Mesenteric fat pad (tissue), 1 donor: ENCODE measurements around the gene THEM4. TPM values are rescaled to one million over a fixed set of nuclear protein-coding genes. Genes with fewer than 3 reads are reported as not detected.

Source experiments
- DNase-seq: peaks from one replicate; pipeline ENCODE4 v3.0.0-alpha.2; 2020; ENCODE audit warnings: low spot score
- long read RNA-seq: library from polyadenylated mRNA; unstranded; transcript quantifications from one replicate; pipeline ENCODE4 v2.0.0, GENCODE V29; 2020
- total RNA-seq: library from RNA; stranded (reverse); fragmentation: NEBNext Ultra II Directional; extraction: Animal tissue kit (Norgen Biotek cat#: 25700); gene quantifications from one replicate; pipeline ENCODE4 v1.2.1, GENCODE V29; 2021
- donor health status: DM: yes; HTN: yes; CAD: no.

Gene THEM4
- total RNA-seq: 14.8 TPM
- long read RNA-seq, transcript THEM4-201 (6 exons, 2,377 nt): major isoform, 42 of 62 reads
- long read RNA-seq, transcript THEM4-202 (7 exons, 1,832 nt): minor isoform, 10 of 62 reads
- long read RNA-seq, partial matches to known transcripts: 2 of 62 reads
- long read RNA-seq, other reads (novel, unspliced or antisense): 7 of 62 reads

DNA sequence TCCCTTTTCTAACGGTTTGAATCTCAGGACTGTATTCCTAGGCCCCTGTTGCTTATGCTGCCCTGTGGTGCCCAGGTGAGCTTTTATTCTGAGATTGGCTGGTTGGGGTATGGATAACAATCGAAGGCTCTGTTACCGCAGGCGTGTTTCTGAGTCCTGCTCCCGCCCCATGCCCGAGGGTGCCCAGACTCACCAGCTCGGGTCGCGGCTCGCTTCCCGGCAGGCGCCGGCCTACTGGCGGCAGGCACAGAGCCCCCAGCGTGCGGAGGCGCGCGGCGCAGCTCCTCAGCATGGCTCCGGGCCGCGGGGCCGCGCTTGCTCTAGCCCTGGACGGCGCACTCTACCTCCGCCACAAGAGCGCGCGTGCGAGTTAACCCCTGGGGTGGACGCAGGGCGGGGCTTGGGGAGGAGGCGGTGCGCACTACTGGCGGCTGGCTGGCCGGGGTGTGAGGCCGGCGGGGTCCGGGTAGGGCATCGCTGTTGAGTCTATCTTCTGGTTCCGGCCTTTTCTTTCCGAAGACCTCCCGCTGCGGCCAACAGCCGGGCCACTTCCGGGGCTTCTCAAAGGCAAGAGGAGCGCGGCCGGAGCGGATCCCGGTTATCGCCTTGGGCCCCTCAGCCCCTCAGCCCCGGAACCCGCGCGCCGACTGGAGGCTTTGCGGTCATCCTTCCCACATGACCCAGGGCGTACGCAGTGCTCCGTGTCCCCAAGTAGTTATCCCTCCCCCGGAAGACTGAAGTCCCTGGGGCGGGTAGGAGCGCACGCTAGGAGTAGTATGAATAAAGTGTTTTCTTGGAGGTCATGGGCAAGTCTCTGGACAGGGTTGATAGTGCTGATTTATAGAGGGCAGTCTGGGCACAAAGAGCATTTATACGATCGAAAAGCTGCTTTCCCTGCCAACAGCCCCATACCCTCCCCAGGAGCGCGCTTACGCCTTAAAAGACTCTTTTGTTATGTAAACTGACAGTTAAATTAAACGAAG, at the start of gene THEM4:
Gene THEM4 (minus strand): TSS at position 345 of the 983 bp plus-strand sequence. CDS start 53 bp downstream, at position 292.
- DNase-seq: peak; percentile 99

DNA sequence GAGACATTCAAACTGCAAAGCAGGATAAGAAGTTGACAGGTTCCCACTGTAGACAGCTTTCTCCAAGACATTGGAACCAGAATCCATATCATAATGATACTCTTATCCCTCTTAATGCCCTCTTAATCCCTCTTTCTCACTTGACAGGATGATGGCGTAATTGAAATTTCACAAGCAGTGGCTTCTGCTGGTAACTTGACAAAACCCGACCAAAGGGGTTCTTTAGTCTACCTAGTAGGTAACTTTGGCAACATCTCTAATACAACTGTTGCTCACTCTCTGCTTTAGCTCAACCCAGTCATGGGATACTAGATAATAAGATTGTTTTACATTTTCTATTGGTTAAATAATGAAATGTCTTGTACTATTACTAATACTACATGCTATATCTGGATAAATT, 49.6 kb upstream of the THEM4 start:
- DNase-seq: no peak

DNA sequence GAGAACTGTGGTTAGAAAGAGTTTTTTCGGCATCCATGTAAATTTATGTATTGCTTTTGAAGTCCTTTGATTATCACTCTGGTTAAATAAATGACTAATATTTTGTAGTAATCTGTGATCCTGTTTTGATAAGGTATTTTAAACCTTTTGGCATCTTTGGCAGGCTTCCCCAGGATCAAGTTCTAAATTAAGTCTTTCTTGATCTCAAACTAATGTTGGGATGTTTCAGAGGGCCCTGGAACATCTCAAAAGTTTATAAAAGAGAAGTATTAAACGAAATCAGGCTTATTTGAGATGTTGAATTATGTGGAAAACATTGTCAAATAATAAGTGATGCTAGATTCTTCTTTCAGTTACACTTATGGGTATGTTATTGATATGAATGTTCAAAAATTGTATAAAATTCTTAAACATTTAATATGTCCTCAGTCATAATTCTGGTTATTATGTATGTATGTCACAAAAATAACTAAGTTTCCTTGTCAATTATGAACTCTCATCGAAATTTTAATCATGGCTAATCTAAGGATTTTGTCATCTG, 47.7 kb upstream of the THEM4 start:
- no peak for DNase-seq

DNA sequence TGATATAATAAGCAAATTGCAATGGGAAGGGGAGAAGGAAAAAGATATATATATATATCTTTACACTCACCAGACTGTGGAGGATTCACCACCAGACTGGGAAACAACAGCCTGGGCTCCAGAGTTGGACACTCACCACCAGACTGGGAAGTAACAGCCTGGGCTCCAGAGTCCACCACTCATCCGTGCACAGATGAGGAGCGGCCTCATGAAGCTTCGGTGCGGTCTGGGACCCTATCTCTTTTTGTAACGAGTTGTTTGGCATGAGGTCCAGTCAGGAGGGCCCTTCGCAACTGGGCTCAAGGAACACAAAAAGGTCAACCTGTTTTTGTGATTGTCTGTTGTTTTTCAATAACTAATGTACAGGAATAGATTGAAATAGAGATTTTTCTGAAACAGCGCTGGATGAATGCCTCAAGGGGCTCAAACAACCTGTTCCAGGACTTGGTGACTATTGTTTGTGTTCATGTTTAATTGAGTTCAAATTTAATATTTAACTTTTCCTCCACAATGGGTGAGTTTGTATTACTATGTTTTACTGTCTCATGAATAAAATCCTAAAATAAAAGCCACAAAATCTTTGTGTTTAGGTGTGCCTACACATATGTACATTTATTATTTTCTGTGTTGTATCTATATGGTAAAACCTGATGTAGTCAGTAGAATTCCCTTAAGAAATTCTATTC, 44.2 kb upstream of the THEM4 start:
- no peak for DNase-seq

DNA sequence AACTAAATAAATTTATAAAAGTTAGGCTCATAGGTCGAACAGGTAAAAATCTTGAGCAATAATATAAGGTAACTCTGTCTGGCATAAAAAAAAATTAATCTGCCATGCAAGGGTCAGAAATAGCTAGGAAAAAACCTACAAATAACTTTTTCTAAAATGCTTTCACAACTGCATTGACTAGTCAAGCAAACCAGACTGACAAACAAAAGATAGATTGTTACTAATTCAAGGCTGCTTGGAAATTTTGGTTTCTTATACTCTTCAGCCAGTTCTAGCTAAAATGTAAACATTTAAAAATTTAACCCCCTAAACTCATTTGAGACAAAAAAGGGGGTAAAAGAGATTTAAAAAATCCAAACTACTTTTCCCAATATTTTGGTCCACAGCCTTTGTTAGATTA, 43.5 kb upstream of the THEM4 start:
- no peak for DNase-seq

DNA sequence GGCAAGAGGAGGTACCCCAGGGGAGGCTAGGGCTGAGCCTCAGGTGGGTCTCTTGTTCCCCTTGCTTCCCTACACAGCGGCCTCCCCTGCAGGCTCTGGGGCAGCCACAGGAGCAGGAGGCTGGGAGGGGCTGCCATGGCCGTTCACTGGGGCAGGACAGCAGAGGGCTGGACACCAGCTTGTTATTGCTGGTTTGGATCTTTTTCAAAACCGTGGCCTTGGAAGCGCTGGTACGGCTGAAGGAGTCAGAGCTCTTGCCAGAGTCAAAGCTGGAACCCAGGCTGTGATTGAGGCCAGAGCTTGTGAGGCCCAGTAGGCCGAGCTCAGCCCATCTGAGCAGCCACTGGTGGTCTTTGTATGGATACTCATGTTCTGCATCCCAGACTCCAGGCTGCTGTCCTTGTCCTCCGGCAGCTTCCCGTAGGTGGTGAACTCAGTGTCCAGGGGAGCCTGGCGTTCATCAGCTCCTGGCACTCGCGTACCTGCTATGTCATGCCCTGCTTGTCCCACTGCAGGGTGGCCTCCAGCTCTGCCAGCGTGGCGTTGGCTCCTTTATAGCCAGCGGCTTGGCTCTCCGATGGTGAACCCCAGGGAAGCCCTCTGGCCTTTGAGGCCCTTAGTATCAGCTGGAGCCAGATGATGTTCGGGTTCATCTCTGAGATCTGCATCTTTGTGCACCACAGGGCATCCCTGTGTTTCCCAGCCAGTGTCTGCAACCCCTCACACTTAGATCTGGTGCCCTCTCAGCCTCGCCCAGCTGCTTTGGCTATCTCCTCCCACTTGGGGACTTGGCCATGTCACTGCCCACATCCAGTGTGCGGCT, 40.3 kb upstream of the THEM4 start:
- DNase-seq: no peak

DNA sequence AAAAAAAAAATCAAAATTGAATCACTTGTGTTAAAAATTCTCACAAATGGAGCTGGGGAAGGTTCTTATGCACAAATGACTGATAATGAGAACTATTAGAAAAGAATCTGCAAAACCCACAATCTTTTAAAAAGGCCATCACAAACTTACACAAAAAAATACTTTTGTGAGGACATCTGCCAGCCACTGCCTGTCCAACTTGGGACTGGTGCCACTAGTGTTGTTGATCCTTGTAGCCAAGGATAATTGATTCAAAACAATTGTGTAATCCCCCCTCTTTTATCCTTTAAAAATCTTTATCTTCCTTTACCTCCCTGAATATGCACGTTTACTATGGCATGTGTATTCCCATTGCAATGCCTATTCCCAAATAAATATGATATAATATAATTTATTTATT, 39.2 kb upstream of the THEM4 start:
- no peak for DNase-seq

DNA sequence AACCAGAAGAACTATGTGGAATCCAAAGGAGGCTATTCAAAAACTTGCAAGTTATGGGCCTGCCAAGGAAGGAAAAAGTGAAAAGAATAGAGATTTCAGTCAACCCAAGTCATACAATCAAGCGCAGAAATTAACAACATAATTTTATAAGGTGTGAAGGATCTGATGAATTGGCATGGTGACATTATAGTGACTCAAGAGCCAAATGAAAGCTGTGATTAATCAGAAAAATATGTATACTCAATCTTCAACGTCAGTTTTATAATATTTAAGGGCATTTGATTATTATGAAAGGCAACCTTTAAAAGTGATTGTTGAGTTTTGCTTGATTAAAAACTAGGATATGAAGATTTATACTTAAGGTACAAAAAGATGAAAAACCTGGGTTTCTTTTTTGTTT, 37.8 kb upstream of the THEM4 start:
- DNase-seq: no peak

DNA sequence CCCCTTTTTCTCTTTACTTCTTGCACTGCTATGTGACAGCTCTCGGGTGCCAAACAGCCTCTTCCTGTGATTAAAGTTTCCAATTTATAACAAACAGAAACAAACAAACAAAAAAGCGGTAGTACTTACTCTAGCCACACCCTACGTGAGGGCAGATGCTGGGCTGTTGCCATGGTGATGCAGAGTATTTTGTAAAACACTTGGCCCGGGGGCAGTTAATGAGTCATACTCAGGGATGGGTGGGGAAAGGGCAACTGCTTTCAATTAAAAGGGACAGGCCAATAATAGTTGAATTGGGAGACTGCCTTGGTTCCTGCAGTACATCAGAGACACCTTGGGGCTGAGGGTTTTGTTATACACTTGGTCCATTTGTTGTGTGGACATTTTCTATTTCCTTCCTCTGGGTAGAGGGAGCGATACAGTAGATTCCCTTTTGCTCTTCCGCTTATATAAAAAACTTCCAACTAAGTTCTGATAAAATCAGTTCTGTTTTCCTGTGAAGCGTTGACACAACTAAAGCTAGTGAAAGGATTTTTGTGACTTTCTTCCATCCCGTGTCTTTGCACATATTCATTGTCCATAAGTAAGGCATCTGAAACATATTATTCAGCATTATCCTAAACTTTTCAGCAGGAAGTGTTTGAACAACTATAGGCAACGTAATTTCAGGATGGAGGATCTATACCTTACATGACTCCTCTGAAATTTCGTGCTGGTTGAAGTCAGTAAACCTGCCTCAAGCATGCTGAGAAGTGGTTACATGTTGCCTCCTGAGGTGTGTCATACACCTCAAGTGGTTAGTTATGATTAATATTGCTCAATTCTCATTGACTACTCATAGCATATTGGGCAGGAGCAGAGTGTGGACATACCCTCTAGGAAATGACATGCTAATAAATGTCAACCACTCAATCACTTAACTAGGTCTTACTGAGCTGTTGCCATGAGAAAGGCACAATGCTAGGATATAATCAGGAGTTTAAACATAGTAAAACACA, 36.7 kb upstream of the THEM4 start:
- no peak for DNase-seq

DNA sequence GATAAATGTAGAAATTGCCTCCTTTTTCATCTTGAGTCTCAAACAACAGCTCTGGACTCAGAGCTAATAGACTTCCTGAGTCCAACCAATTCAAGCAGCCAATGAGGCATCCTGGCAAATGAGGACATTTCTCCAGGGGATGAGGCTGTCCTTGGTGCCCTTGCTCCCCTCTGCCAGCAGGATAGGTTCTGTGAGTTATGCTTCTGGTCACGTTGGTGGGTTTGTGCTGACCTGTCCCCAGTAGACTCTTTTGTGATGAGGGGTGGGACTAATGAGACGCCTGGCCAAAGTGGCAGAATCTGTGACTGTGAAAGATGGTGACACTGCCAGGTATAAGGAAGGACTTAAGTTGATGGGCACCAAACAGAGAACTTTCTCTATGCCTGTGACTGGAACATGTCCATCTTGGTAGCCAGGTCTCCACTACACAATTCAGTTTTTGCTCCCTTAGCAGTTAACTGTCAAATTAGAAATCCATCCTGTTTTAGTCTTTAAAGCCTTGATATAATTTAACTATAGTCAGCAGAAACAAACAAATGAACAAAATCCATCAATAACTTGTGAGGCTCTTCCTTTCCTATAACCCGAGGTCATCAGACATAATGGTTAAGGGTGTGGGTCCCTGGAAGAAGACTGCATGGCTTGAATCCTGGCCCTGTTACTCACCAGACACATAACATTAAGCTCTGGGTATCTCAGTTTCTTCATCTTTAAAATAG, 35.7 kb upstream of the THEM4 start:
- no peak for DNase-seq

DNA sequence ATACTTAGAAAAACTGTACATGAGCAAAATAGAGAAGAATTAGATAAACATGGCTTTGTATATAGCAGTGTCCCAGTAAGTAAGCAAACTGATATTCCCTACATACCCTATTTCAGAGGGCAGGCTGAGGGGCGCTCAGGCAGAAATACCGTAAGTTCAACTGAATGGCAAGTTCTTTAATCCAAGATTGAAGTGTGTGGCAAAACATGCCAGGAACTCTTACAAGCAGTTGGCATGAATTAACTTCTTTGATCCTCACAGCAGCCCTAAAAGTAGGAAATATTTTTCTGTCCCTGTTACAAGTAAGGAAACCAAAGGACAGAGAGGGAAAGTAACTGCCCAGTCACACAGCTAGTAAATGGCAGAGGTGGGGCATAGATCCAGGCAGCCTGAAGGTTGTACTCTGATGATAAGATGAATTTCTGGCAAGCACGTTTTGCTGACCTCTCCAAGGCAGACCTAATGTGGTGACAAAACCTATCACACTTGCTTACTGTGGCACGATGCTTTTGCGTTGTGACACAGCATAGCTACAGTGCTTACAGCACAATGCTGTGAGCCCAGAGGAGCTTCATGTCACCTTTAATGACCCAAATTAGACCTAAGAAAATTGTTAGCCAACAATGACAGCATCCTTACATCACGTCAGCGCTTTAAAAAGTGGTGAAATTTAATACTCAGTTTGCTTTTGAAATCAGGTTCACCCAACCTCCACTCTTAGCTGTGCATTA, 35.0 kb upstream of the THEM4 start:
- no peak for DNase-seq

DNA sequence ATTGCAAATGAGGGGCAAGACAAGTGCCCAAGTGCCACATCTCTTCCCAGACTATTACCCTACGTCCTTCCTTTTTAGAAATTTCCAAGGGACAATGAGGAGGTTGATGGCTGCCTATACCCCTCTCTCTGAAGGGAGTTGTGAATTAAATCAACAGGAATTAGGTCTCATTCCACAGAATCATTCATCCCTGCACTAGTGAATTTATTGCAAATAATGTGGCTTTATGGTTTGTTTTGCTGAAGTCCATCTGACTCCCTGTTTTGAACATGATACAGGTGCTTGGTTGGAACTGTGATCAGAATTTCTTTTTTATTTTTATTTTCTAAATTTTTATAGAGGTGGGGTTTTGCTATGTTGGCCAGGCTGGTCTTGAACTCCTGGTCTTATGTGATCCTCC, 34.3 kb upstream of the THEM4 start:
- DNase-seq: no peak

DNA sequence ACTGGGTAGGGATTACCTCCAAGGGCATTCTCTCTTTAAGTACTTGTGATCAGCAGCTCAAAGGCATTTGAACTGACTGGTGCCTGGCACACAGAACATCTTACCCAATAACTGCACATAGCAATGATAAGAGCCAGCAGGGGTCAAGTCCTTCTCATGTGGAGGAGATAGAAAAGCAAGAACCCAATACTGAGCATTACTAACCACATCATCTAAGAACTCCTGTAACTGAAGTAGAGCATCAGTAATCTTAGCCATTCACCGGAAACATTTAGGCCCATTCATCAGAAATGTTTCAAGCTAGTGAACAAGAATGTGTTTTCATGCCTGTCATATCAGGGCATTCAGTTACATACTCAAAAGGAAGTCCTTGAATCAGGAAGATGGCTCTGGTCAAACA, 33.6 kb upstream of the THEM4 start:
- no peak for DNase-seq

DNA sequence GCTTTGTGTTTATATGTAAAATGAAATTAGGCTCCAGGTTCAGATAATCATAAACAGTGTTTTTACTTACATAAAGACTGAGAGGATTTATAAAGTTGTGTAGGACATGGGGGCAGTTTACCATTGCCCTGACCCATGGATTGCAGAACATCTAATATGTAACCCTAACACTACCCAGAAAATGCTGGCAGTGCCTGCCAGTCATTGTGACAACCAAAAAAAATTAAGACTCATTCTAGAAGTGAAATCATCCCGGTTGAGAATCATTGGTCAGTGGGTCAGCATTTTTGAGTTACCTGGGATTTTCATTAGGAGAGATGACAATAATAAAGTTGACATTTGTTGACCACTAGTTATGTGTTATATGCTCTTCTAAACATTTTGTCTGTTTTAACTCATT, 31.2 kb upstream of the THEM4 start:
- no peak for DNase-seq

DNA sequence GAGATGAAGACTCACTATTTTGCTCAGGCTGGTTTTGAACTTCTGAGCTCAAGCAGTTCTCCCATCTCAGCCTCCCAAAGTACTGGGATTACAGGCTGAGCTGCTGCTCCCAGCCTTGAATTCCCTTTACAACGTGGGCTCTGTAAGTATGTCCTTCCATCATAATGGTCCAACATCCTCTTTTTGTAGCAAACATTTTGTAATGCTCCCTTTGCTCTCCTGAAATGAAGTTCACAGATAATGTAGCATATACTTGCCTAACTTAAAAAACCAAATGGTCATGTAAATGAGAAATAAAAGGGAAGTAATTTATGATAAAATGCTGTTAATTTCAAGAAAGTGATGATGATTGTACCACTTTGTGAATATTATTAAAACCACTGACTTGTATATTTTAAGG, 30.5 kb upstream of the THEM4 start:
- no peak for DNase-seq

DNA sequence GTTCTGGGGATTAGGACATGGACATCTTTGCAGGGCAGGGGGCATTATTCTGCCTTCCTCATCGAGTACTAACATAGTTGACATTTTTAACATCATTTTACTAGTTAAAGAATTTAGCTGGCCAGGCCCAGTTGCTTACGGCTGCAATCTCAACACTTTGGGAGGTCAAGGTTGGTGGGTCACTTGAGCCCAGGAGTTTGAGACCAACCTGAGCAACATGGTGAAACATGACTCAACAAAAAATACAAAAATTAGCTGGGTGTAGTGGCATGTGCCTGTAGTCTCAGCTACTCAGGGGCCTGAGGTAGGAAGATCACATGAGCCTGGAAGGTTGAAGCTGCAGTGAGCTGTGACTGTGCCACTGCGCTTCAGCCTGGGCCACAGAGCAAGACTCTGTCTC, 29.8 kb upstream of the THEM4 start:
- no peak for DNase-seq

DNA sequence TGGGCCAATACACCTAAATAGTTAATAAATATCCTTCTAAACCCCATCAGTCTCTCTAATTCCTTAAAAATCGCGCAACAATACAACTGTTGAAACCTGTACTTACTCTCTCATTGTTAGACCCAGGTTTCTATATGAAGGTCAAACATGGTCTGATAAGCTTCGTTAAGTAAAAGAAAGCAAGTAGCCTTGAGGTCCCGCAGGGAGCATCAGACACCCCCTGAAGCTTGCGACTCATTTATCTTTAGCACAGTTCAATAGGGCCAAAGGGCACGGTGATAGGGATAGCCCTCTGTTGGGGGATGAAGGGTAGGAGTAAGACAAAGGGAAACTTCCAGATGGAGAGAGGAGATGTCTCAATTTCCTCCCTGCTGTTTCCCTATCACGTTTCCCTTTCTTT, 27.3 kb upstream of the THEM4 start:
- DNase-seq: no peak

DNA sequence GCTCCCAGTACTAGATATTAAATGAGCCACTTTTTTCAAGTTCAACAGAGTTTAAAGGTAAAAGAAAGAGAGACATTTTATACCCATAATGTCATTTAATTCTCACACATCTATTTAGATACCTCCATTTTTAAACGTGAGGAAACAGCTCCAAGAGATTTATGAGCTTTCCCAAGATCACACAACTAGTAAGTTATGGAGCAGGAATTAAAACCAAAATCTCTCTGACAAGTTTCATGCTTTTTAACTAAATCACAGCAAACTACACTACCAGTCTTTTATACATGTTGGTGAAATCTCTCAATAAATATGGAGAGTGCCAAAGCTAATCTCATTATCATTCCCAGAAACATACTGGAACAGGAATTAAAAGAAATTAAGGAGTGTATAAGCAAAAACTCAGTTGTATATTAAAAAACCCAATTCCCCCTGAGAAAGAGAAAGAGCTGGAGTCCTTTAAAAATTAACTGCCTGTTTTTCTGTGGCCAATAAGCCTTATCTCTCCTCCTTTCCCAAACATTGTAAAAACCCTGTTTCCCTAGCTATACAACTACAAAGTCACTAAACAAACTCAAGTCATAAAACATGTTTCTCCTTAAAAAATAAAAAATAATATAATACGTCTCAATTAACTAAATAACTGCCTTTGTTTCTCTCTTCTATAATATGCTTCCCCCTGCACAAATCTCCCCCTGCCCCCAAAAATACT, 26.7 kb upstream of the THEM4 start:
- no peak for DNase-seq
